ENCODE results near the gene ATM.

DNA sequence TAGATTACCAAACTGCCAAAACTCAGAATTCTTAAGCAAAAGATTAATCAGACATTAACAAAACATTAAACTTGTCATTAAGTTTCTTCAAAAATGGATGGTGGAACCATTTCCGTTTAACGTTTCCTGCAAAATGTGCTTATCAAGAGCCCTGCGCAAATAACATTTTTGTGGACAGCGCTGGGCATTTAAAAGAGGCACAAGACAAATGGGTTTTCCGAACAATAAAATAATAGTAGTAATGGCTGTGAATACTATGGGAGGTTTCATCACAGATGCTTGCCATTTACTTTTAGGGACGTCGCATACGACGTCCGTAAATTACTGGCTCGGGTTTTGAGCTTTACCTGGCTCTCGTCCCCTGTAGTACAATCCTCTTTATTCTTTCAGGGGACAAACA lies 1.5 kb upstream of the ATM start:
- TF ChIP-seq, protein P1, sequence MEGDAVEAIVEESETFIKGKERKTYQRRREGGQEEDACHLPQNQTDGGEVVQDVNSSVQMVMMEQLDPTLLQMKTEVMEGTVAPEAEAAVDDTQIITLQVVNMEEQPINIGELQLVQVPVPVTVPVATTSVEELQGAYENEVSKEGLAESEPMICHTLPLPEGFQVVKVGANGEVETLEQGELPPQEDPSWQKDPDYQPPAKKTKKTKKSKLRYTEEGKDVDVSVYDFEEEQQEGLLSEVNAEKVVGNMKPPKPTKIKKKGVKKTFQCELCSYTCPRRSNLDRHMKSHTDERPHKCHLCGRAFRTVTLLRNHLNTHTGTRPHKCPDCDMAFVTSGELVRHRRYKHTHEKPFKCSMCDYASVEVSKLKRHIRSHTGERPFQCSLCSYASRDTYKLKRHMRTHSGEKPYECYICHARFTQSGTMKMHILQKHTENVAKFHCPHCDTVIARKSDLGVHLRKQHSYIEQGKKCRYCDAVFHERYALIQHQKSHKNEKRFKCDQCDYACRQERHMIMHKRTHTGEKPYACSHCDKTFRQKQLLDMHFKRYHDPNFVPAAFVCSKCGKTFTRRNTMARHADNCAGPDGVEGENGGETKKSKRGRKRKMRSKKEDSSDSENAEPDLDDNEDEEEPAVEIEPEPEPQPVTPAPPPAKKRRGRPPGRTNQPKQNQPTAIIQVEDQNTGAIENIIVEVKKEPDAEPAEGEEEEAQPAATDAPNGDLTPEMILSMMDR (IDR thresholded peaks at IDR 0.05; ENCODE audit: low read depth, low read length, poor library complexity, severe bottlenecking): no peak
- TF ChIP-seq EZH2phosphoT487 (IDR thresholded peaks at IDR 0.05; ENCODE audit: borderline replicate concordance, low read length): no peak

All from DOHH2 (cell line).